RCC 7860 (cell line): ENCODE data around the gene UNC5C.

Experiments used
- DNase-seq: peaks from one replicate; pipeline ENCODE4 v3.0.0-alpha.2; 2015; ENCODE audit warnings: low spot score
- FAIRE-seq: peaks from 2 replicates; lab custom pipeline; 2012; peaks lifted over from hg19 to GRCh38; lab: Jason Lieb, UNC

UNC5C gene

DNA sequence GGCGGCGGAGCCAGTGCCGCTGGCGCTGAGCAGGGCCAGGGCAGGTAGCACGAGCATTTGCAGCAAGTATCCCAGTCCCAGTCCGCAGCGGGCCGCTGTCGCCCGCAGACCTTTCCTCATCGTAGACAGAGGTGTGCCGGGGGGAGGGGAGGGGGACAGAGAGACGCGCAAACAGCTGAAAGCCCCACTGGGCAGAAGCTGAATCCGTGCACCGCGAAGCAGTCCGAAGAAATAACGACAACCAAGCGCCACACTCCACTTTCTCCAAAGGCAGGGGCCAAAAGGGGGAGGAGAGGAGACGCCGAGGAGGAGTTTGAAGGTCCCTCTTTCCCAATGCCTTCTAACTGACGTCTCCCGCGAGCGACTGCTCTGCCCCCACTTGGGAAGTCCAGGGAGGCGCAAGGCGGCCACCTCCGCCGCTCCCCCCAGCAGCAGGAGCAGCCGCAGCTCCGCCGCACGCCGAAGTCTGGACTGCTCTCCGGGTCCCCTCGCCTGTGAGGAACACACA, at the start of gene UNC5C:
Gene UNC5C (minus strand): TSS at position 236 of the 508 bp plus-strand sequence.
- DNase-seq (no peak), FAIRE-seq (no peak)

GRCh38 chr4:95596676-95597075, 47.9 kb upstream of the UNC5C start:
- DNase-seq = no peak
- no peak for FAIRE-seq

DNA sequence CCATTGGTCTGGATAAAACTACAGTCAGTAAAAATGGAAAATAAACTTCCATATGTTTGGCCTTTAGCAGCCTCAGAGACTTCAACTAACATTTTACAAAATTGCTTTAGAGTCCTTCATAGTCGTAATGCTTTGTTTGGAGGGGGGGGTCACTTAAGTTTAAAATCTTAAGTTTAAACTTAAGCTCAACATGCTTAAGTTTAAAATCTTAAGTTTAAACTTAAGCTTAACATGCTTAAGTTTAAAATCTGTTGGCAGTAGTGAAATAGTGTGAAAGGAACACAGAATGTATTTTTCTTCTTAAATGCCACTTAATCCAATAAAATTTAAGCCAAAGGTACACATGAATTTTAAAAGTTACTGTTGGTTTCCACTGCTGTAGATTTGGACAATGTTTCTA, 45.9 kb upstream of the UNC5C start:
- no peak for DNase-seq
- FAIRE-seq = no peak

- FAIRE-seq = no peak
- DNase-seq = no peak
These were observed 45.2 kb upstream of the UNC5C start for GRCh38 chr4:95594013-95594412.

GRCh38 chr4:95591278-95591677, 42.5 kb upstream of the UNC5C start:
- DNase-seq (no peak), FAIRE-seq (no peak)

GRCh38 chr4:95590615-95591014, 41.8 kb upstream of the UNC5C start:
- FAIRE-seq = no peak
- DNase-seq = no peak

GRCh38 chr4:95585016-95585695, 36.4 kb upstream of the UNC5C start:
- FAIRE-seq = peak; percentile 92
- peak; percentile 56 for DNase-seq

- no peak for DNase-seq
- no peak for FAIRE-seq
These were observed 31.5 kb upstream of the UNC5C start for GRCh38 chr4:95580226-95580625.

DNA sequence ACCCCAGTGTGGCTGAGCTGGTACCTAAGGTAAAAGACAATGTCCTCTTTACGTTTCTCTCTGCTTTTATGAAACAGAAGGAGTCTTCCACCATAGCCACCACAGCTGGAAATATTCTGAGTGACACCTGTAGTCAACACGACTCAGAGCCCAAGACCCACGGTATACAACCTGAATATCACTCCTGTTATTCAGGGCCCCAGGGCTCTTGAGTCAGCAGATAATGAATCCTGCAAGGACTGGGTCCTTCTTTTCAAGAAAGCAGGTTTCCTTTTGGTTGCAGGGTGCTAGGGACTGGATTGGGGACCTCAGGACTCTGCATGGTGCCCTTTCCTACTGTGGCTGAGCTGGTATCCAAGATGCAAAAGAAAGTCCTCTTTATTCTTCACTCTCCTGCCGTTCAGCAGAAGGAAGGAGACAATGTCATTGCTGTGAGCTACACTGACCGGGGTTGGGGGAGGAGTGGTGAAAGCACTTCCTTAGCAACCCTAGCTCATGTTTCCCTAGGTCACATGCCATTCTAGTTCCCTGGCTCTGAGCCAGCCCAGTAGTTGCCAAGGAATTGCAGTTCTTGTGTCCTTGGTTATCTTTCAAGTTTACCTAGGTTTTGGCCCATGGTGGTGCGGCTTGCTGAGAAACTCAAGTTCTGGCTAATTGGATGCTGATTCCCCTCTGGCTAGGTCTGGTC, 23.7 kb upstream of the UNC5C start:
- FAIRE-seq (no peak), DNase-seq (peak; percentile 63)

- FAIRE-seq = no peak
- no peak for DNase-seq
These were observed 22.8 kb upstream of the UNC5C start for GRCh38 chr4:95571577-95571976.

- FAIRE-seq (no peak), DNase-seq (no peak)
These were observed 15.0 kb upstream of the UNC5C start for GRCh38 chr4:95563638-95564337.

DNA sequence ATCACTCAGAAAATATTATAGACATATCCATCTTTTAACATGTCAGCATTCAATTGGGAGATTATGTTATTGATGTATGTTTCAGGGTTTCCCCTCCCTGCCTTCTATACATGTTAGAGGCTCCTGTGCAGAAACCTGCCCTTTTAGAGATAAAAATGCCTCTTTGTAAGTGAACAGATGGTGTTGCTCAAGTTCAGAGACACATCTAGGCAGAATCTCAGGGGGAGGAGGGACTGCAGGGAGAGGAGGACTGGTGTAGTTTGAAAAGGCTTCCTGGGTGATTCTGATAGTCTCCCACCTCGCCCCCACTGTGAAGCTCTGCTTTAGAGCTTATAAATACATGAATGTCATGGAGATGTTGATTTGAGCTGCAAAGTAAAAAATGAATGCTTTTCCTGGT, 12.0 kb upstream of the UNC5C start:
- FAIRE-seq (no peak), DNase-seq (no peak)

- peak; percentile 32 for DNase-seq
These were observed 7.6 kb upstream of the UNC5C start for GRCh38 chr4:95556207-95556859.

GRCh38 chr4:95552942-95553550, 4.3 kb upstream of the UNC5C start:
- DNase-seq = no peak
- no peak for FAIRE-seq

More at GRCh38 chr4:95556207-95556859, 7.6 kb upstream of the UNC5C start:
- peak; percentile 36 for FAIRE-seq

DNA sequence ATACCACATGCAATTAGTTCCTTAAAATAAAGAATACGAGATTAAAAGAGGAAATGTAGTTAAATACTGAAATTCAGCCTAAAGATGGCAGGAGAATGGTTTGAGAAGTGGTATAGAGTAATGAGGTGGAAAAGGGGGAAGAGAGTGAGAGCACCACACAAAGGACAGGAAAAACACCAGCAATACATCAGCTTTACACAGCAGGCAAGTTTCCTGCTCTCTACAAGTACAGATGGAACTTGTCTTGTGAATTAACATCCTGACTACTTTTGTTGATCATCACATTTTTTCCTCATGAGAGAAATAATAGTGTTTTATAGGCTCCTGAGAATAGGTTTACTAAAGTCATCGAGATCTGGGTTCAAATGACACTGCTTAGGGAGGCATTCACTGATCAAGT, 2.9 kb upstream of the UNC5C start:
- DNase-seq (no peak), FAIRE-seq (no peak)

DNA sequence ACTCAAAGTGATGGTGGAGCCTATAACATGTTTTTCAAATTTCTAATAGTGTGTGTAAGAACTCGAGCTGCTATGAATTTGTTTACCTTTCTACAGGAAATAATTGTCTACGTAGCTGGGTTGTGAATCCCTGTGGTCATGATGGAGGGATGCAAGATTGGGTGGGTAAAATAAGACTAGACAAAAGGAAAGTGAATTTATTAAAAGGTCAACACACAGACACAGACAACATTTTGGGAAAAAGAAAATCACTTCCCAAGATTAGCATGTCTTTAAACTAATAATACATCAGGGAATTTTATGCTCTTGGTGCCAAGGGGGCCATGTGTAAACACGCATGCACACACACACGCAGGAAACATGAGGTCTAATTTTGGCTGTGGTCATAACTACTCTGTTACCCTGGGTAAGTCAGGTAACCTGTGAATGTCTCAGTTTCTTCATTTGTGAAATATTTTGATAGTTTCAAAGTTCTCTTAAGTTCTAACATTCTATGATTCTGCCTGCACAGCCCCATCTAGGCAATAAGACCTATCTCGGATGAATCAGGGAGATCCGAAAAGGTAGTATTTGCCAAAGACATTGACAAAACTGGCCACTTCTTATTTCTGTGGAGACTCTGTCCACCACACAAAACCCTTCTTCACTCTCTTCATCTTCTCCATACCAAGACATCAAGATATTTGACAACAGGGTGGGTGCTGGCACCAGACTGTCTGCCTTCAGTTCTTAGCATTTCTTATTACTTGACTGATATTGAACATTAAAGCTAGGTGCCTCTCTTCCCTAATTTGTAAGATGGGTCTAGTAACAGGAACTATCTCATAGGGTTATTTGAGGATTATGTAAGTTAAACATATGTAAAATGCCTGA, 1.6 kb upstream of the UNC5C start:
- DNase-seq = no peak
- no peak for FAIRE-seq

GRCh38 chr4:95549246-95550114, 707 bp upstream of the UNC5C start:
- FAIRE-seq = no peak
- no peak for DNase-seq

DNA sequence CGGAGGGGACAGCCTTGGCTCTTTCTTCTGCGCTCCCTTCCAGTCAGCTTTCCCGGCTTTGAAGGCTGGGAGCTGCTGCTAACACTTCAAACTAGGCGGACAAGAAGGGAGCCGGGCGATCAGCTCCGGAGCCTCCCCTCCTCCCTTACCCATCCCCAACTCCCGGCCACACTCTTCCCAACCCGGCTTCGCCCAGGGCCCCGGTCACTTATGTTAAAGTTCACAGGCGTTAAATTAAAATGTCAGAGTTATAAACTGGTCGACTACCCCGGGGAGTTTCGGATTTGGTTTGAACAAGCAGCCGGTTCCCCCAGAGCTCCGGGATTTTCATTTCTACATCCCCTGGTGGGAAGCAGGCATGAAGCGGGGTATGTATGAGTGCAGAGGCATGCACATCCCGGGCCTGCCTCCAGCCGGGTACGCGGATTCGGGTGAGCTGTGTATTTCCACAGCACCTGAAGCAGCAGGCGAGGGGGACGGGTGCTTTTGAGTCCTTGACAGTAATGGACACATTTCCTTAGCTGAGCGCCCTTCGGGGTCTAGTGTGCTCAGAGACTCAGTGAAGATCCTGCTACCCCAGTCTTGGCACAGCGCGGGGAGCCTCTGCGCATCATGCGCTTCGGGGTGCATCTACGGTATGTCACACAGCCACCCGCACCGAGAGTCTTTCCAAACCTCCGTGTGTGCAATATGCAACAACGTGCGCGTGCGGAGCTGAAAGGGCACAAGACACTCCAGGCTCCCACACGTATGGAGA, 880 bp downstream of the UNC5C start:
- DNase-seq (no peak), FAIRE-seq (no peak)
